COLO829 (cell line): Measurements from ENCODE around the gene PCDHGA7.
"Not testable (repeated sequence)": the region's sequence is repeated elsewhere in the genome, so short reads cannot be mapped to it uniquely, and the experiment has no call there.

Experiments used
- DNase-seq: peaks from one replicate; pipeline ENCODE4 v3.0.0; 2012; ENCODE audit warnings: low spot score

Gene PCDHGA7

GRCh38 chr5:141382469-141383294 is at the start of gene PCDHGA7:
Gene PCDHGA7, plus strand, starts transcription at chr5:141382742. Its CDS starts 158 bp downstream, at chr5:141382900.
- DNase-seq, result no peak

GRCh38 chr5:141338538-141339306 is 43.8 kb upstream of the PCDHGA7 start, which contains the start of gene PCDHGA2:
Gene PCDHGA2, plus strand, starts transcription at chr5:141338760.
- peak; percentile 9 for DNase-seq

GRCh38 chr5:141340781-141341354 is 41.7 kb upstream of the PCDHGA7 start:
- not testable (repeated sequence) for DNase-seq

GRCh38 chr5:141342773-141343172 is 39.8 kb upstream of the PCDHGA7 start:
- no peak for DNase-seq

GRCh38 chr5:141343242-141343952 is 39.1 kb upstream of the PCDHGA7 start, which contains the start of gene PCDHGA3:
Gene PCDHGA3, plus strand, starts transcription at chr5:141343829. Its CDS starts 205 bp downstream, at chr5:141344034.
- DNase-seq, result no peak

GRCh38 chr5:141343953-141344463 is 38.5 kb upstream of the PCDHGA7 start:
- DNase-seq, result no peak

GRCh38 chr5:141345327-141345726 is 37.2 kb upstream of the PCDHGA7 start:
- DNase-seq, result no peak

GRCh38 chr5:141346017-141346416 is 36.5 kb upstream of the PCDHGA7 start:
- not testable (repeated sequence) for DNase-seq

- DNase-seq, result peak; percentile 61
These were observed 32.5 kb upstream of the PCDHGA7 start, which contains the start of gene PCDHGB1 for GRCh38 chr5:141349917-141350619. Gene PCDHGB1, plus strand, starts transcription at chr5:141350099. Its CDS starts 162 bp downstream, at chr5:141350261.

GRCh38 chr5:141351591-141351990 is 31.0 kb upstream of the PCDHGA7 start:
- no peak for DNase-seq

GRCh38 chr5:141354900-141355469 is 27.6 kb upstream of the PCDHGA7 start, which contains the start of gene PCDHGA4:
Gene PCDHGA4, plus strand, starts transcription at chr5:141355021. Its CDS starts 87 bp downstream, at chr5:141355108.
- no peak for DNase-seq

GRCh38 chr5:141355641-141356040 is 26.9 kb upstream of the PCDHGA7 start:
- no peak for DNase-seq

GRCh38 chr5:141356133-141356532 is 26.4 kb upstream of the PCDHGA7 start:
- DNase-seq, result no peak

- DNase-seq, result no peak
These were observed 25.6 kb upstream of the PCDHGA7 start for GRCh38 chr5:141356950-141357349.

GRCh38 chr5:141359790-141360426 is 22.6 kb upstream of the PCDHGA7 start, which contains the start of gene PCDHGB2:
Gene PCDHGB2, plus strand, starts transcription at chr5:141359994. Its CDS starts 142 bp downstream, at chr5:141360136.
- DNase-seq, result no peak

- no peak for DNase-seq
These were observed 21.9 kb upstream of the PCDHGA7 start for GRCh38 chr5:141360685-141361084.

- no peak for DNase-seq
These were observed 19.8 kb upstream of the PCDHGA7 start for GRCh38 chr5:141362719-141363118.

- no peak for DNase-seq
These were observed 18.4 kb upstream of the PCDHGA7 start, which contains the start of gene PCDHGA5 for GRCh38 chr5:141363952-141364660. Gene PCDHGA5, plus strand, starts transcription at chr5:141364162. Its CDS starts 169 bp downstream, at chr5:141364331.
